NOMO-1 treated with DMSO at 0.1 percent for 48 hours (cell line): ENCODE results near the gene STRIP1.

Experiments
- DNase-seq: peaks from one replicate; lab custom pipeline; 2025; ENCODE audit not compliant: unreplicated experiment; lab: John Stamatoyannopoulos, UW

The STRIP1 gene

GRCh38 chr1:110034451-110035235 is at the start of gene STRIP1:
Gene STRIP1 (plus strand): TSS chr1:110034624. CDS start chr1:110034638, 14 bp downstream.
- DNase-seq = peak; percentile 98

- no peak for DNase-seq
Measured at GRCh38 chr1:109985247-109986053, 49.0 kb upstream of the STRIP1 start.

- no peak for DNase-seq
Measured at GRCh38 chr1:109986054-109986444, 48.4 kb upstream of the STRIP1 start.

- no peak for DNase-seq
Measured at GRCh38 chr1:109988349-109988914, 46.0 kb upstream of the STRIP1 start.

GRCh38 chr1:109989506-109990301 is 44.7 kb upstream of the STRIP1 start:
- peak; percentile 63 for DNase-seq

GRCh38 chr1:109990302-109990653 is 44.1 kb upstream of the STRIP1 start:
- peak; percentile 41 for DNase-seq

GRCh38 chr1:109991400-109991925 is 43.0 kb upstream of the STRIP1 start:
- no peak for DNase-seq

GRCh38 chr1:109993885-109994284 is 40.5 kb upstream of the STRIP1 start:
- DNase-seq = no peak

GRCh38 chr1:109994654-109995053 is 39.8 kb upstream of the STRIP1 start:
- no peak for DNase-seq

GRCh38 chr1:109995536-109995935 is 38.9 kb upstream of the STRIP1 start:
- no peak for DNase-seq

GRCh38 chr1:109996476-109996875 is 37.9 kb upstream of the STRIP1 start:
- no peak for DNase-seq

GRCh38 chr1:109997204-109997866 is 37.1 kb upstream of the STRIP1 start:
- DNase-seq = no peak

GRCh38 chr1:109997867-109998229 is 36.6 kb upstream of the STRIP1 start:
- DNase-seq = no peak

- no peak for DNase-seq
Measured at GRCh38 chr1:110002695-110003094, 31.7 kb upstream of the STRIP1 start.

- DNase-seq = peak; percentile 76
Measured at GRCh38 chr1:110003747-110004428, 30.5 kb upstream of the STRIP1 start.

- DNase-seq = no peak
Measured at GRCh38 chr1:110004583-110004982, 29.8 kb upstream of the STRIP1 start.

- no peak for DNase-seq
Measured at GRCh38 chr1:110005971-110006370, 28.5 kb upstream of the STRIP1 start.

GRCh38 chr1:110006516-110006915 is 27.9 kb upstream of the STRIP1 start:
- no peak for DNase-seq

- DNase-seq = no peak
Measured at GRCh38 chr1:110007046-110007830, 27.2 kb upstream of the STRIP1 start.
